NCI-H82 (cell line): ENCODE data around the gene PTGES3.
A peak's percentile ranks its signal among the peaks of the same experiment; 100 is the strongest.
"Not testable (repeated sequence)": the region's sequence is repeated elsewhere in the genome, so short reads cannot be mapped to it uniquely, and the experiment has no call there.

ENCODE experiments used
- DNase-seq: peaks from one replicate; lab custom pipeline; 2025; lab: John Stamatoyannopoulos, UW

PTGES3 gene

GRCh38 chr12:56709759-56710376, 21.8 kb upstream of the PTGES3 start:
- no peak for DNase-seq

GRCh38 chr12:56704522-56704921, 16.4 kb upstream of the PTGES3 start:
- DNase-seq: not testable (repeated sequence)

- no peak for DNase-seq
Measured at GRCh38 chr12:56699020-56699661, 11.1 kb upstream of the PTGES3 start.

- no peak for DNase-seq
Measured at GRCh38 chr12:56695327-56696101, 7.4 kb upstream of the PTGES3 start.

GRCh38 chr12:56694161-56694560, 6.1 kb upstream of the PTGES3 start:
- DNase-seq: no peak

- no peak for DNase-seq
Measured at GRCh38 chr12:56688846-56689109, 694 bp upstream of the PTGES3 start.

- DNase-seq: peak; percentile 69
Measured at GRCh38 chr12:56687223-56688128, 608 bp downstream of the PTGES3 start.

- peak; percentile 52 for DNase-seq
Measured at GRCh38 chr12:56684745-56685359, 3.2 kb downstream of the PTGES3 start.

- DNase-seq: no peak
Measured at GRCh38 chr12:56682323-56682722, 5.8 kb downstream of the PTGES3 start.

- DNase-seq: peak; percentile 77
Measured at GRCh38 chr12:56679883-56680575, 8.1 kb downstream of the PTGES3 start.

GRCh38 chr12:56678852-56679251, 9.2 kb downstream of the PTGES3 start:
- no peak for DNase-seq

- no peak for DNase-seq
Measured at GRCh38 chr12:56677680-56678079, 10.4 kb downstream of the PTGES3 start.

GRCh38 chr12:56676851-56677580, 11.1 kb downstream of the PTGES3 start:
- DNase-seq: no peak

- no peak for DNase-seq
Measured at GRCh38 chr12:56671608-56672007, 16.5 kb downstream of the PTGES3 start.

GRCh38 chr12:56670836-56671235, 17.2 kb downstream of the PTGES3 start:
- DNase-seq: no peak

GRCh38 chr12:56668197-56668457, 20.0 kb downstream of the PTGES3 start:
- no peak for DNase-seq

- DNase-seq: no peak
Measured at GRCh38 chr12:56661979-56662638, 26.0 kb downstream of the PTGES3 start.

GRCh38 chr12:56661560-56661959, 26.5 kb downstream of the PTGES3 start:
- DNase-seq: no peak

- DNase-seq: peak; percentile 38
Measured at GRCh38 chr12:56658921-56659320, 29.2 kb downstream of the PTGES3 start.
